Subcutaneous abdominal adipose tissue (tissue), 5 donors: ENCODE data around the gene METTL15.

Source experiments
- H3K27ac ChIP-seq: one replicate; pipeline ENCODE4 v1.7.0; 2013; ENCODE audit warnings: low read depth, mild to moderate bottlenecking, inconsistent platforms, low read length, moderate library complexity
- H3K27me3 ChIP-seq, 5 donors: one replicate each; pipeline ENCODE4 v1.7.0; 2013; ENCODE audit warnings: low read length in 5 of 5, inconsistent platforms in 1 of 5; ENCODE audit not compliant: control insufficient read depth in 5 of 5, insufficient read depth in 4 of 5
- H3K36me3 ChIP-seq, 5 donors: one replicate each; pipeline ENCODE4 v1.7.0; 2013; ENCODE audit warnings: low read length in 5 of 5; ENCODE audit not compliant: control insufficient read depth in 5 of 5, insufficient read depth in 5 of 5
- H3K4me1 ChIP-seq, 5 donors: one replicate each; pipeline ENCODE4 v1.7.0; 2013; ENCODE audit warnings: low read length in 5 of 5, mild to moderate bottlenecking in 3 of 5, moderate library complexity in 1 of 5; ENCODE audit not compliant: control insufficient read depth in 5 of 5, insufficient read depth in 5 of 5
- H3K4me3 ChIP-seq, 5 donors: one replicate each; pipeline ENCODE4 v1.7.0; 2013; ENCODE audit warnings: low read length in 5 of 5, low read depth in 1 of 5
- H3K9ac ChIP-seq, 5 donors: one replicate each; pipeline ENCODE4 v1.7.0; 2013; ENCODE audit warnings: low read length in 5 of 5, mild to moderate bottlenecking in 4 of 5, moderate library complexity in 3 of 5
- H3K9me3 ChIP-seq, 5 donors: one replicate each; pipeline ENCODE4 v1.7.0; 2013; ENCODE audit warnings: low read length in 5 of 5; ENCODE audit not compliant: control insufficient read depth in 5 of 5
- donor health status: healthy.
- donor health status: healthy.
- donor health status: healthy.
- donor health status: healthy.
- donor health status: healthy.

The METTL15 gene

DNA sequence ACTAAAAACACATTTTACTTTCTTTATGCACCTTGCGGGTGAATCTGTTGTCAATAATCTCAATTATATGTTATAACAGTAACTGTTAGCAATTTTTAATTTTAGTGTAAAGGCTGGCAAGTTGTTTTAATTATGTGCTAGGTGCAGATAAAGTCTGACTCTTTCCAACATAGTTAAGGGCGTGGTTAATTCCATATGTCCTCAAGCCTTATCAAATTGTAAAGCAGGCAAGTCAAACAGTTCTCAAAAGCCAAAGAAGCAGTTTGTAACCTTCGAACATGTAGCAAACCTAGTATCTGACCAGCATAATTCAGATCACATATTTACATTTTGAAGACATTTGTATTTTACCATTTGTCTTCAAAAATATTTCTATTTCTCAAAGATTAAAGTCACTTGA is 29.2 kb downstream of the METTL15 start:
- H3K27ac ChIP-seq: no peak overlapping the region
- peaks cover 8 to 21% (median 19%) of the 10 kb centered on the region in 5 donors for H3K9me3 ChIP-seq
- peaks cover 0 to 12% (median 10%) of the 10 kb centered on the region in 5 donors for H3K36me3 ChIP-seq
- no peak overlapping the region for H3K4me3 ChIP-seq
- no peaks in the 10 kb centered on the region for H3K4me1 ChIP-seq
- H3K27me3 ChIP-seq: no peaks in the 10 kb centered on the region
- H3K9ac ChIP-seq: no peak overlapping the region

DNA sequence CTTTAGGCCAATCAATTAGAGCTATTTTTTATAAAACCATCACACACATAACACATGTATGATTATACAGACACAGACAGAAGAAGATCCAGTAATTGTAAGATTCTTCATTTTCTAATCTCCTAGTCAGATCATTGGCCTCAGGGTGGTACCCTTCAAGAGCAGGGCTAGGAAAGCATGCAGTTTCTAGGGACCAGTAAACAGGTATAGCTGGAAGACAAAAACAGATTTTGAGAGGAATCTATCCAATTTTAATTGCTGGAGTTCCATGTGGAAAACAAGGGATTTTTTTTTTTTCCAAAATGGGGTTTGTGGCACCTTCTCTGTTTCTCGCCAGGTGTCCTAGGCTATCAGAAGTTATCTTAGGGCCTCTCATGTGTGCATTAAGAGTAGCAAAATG is 29.6 kb downstream of the METTL15 start:
- Histone ChIP-seq H3K4me1 (no peaks in the 10 kb centered on the region), H3K9me3 (peaks cover 8 to 21% (median 19%) of the 10 kb centered on the region in 5 donors), H3K9ac (no peak overlapping the region), H3K4me3 (no peak overlapping the region), H3K36me3 (peaks cover 0 to 12% (median 10%) of the 10 kb centered on the region in 5 donors), H3K27ac (no peak overlapping the region), H3K27me3 (no peaks in the 10 kb centered on the region)

- H3K9ac ChIP-seq: no peak overlapping the region
- H3K27me3 ChIP-seq: no peaks in the 10 kb centered on the region
- peaks cover 0 to 8% (median 6%) of the 10 kb centered on the region in 5 donors for H3K36me3 ChIP-seq
- no peaks in the 10 kb centered on the region for H3K4me1 ChIP-seq
- no peak overlapping the region for H3K27ac ChIP-seq
- H3K9me3 ChIP-seq: peaks cover 8 to 21% (median 19%) of the 10 kb centered on the region in 5 donors
- H3K4me3 ChIP-seq: peak overlapping the region in 2 of 5 donors; percentile 8 to 33
Observed at GRCh38 chr11:28139841-28140415, 31.7 kb downstream of the METTL15 start.

DNA sequence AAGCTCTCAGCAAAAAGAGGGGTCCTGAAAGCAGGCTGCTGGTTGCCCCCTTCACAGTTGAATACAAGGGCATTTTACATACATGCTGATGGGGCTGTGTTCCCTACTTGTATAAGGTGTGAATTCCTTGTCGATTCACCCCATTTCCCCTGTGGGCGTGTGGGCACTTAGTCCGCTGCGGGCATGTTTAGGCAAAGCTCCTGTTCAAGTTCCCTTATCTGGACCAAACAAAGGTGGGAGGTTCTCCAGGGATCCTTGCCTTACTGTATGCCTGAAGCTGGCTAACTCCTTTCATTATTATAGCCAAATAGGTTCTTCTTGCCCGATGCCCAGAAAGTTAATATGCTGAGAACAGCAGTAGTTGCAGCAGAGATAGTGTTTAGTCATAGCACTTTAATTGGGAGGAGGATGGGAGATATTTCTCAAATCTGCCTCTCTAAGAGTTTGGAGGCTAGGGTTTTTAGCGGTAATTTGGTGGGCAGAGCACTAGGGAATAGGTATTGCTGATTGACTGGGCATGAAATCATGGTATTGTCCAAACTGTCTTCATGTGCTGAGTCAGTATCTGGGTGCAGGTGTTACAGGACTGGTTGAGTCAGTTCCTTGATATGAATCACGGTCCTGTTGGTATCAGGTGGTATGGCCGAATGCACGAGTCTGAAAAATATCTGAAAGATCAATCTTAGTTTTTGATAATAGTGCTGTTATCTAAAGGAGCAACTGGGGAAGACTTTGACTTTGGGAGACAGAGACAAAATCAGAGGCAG is 32.7 kb downstream of the METTL15 start:
- H3K36me3 ChIP-seq: peaks cover 0 to 8% (median 2%) of the 10 kb centered on the region in 5 donors
- H3K4me3 ChIP-seq: peak overlapping the region in 2 of 5 donors; percentile 11 to 39
- no peaks in the 10 kb centered on the region for H3K27me3 ChIP-seq
- no peaks in the 10 kb centered on the region for H3K4me1 ChIP-seq
- H3K27ac ChIP-seq: no peak overlapping the region
- peaks cover 8 to 21% (median 19%) of the 10 kb centered on the region in 5 donors for H3K9me3 ChIP-seq
- H3K9ac ChIP-seq: no peak overlapping the region

DNA sequence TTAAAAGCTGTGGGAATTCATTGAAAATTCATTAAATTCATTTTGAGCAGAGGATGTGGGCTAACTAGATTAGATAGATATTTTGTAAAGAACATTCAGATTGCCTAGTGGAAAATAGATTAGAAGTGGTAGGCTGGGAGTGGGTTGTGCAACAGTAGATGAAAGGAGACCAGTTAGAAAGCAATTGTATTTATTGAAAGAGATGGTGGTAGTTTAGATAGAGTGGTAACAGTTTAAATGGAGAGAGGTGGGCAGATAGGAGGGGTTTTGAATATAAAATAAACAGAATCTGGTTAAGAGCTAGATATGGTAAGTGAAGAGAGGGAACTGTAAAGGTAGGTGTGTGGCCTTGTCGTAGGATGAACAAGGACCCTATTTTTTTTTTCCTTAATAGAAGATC is 34.5 kb downstream of the METTL15 start:
- H3K27me3 ChIP-seq: no peaks in the 10 kb centered on the region
- no peak overlapping the region for H3K9ac ChIP-seq
- no peak overlapping the region for H3K27ac ChIP-seq
- no peak overlapping the region for H3K4me3 ChIP-seq
- H3K4me1 ChIP-seq: no peaks in the 10 kb centered on the region
- H3K36me3 ChIP-seq: peaks cover 0 to 8% (median 0%) of the 10 kb centered on the region in 5 donors
- peaks cover 8 to 21% (median 19%) of the 10 kb centered on the region in 5 donors for H3K9me3 ChIP-seq

DNA sequence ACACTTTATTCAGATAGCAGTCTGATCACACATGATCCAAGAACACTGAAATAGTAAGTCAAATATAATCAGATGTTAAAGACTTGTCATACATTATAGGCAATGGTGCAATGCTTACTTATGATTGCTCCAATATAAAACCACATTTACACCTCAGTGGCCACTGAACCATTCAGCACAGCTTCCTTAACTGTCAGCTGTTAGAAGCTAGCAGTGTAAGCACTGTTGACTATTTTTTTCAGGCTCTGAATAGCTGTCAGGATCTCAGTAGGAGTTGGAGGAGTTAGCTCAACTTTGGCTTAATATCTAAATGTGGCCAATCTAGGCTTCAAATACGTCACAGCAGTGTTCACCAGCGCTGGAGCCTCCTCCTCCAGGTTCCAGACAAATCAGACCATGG is 36.6 kb downstream of the METTL15 start:
- no peak overlapping the region for H3K9ac ChIP-seq
- peaks cover 0 to 8% (median 0%) of the 10 kb centered on the region in 5 donors for H3K36me3 ChIP-seq
- H3K4me1 ChIP-seq: no peaks in the 10 kb centered on the region
- H3K9me3 ChIP-seq: peaks cover 8 to 17% (median 14%) of the 10 kb centered on the region in 5 donors
- H3K27me3 ChIP-seq: no peaks in the 10 kb centered on the region
- no peak overlapping the region for H3K27ac ChIP-seq
- H3K4me3 ChIP-seq: no peak overlapping the region

DNA sequence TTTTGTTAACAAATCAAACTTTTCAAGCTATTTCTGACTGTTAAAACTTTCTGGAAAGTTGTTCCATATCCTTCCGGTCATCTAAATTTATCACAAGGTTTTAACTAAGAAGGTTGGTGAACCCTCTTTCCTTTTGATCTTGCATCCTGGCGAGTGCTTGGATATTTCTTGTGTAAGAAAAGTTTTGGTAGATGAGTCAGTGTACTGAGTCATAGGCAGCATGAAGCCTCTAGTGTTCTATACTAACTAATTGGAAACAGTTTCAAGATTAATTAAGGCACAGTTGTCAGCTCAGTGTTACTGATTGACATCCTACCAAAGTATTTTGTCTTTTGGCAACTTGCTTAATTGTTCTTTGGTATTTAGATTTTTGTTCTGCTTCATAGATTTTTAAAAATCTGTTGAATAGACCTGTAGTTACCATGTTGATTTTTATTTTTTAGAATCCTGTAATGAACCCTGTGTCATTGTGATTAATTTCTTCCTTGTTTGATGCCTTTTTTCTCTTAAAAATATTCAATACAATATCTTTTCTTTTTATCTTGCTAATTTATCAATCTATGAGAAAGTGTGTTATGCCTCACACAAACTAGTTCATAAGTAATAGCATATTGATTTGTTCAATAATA is 38.0 kb downstream of the METTL15 start:
- H3K9ac ChIP-seq: no peak overlapping the region
- no peak overlapping the region for H3K27ac ChIP-seq
- no peaks in the 10 kb centered on the region for H3K27me3 ChIP-seq
- H3K9me3 ChIP-seq: peaks cover 0 to 3% (median under 1%) of the 10 kb centered on the region in 5 donors
- no peaks in the 10 kb centered on the region for H3K4me1 ChIP-seq
- peaks cover 0 to 2% (median 0%) of the 10 kb centered on the region in 5 donors for H3K36me3 ChIP-seq
- H3K4me3 ChIP-seq: no peak overlapping the region

- no peak overlapping the region for H3K27ac ChIP-seq
- no peaks in the 10 kb centered on the region for H3K9me3 ChIP-seq
- H3K4me1 ChIP-seq: no peaks in the 10 kb centered on the region
- peaks cover 9 to 16% (median 11%) of the 10 kb centered on the region in 5 donors for H3K36me3 ChIP-seq
- no peaks in the 10 kb centered on the region for H3K27me3 ChIP-seq
- no peak overlapping the region for H3K9ac ChIP-seq
- no peak overlapping the region for H3K4me3 ChIP-seq
Observed at GRCh38 chr11:28152743-28153142, 44.6 kb downstream of the METTL15 start.

- H3K9me3 ChIP-seq: no peaks in the 10 kb centered on the region
- no peaks in the 10 kb centered on the region for H3K4me1 ChIP-seq
- H3K27me3 ChIP-seq: no peaks in the 10 kb centered on the region
- peaks cover 16 to 20% (median 17%) of the 10 kb centered on the region in 5 donors for H3K36me3 ChIP-seq
- H3K9ac ChIP-seq: no peak overlapping the region
- H3K4me3 ChIP-seq: no peak overlapping the region
- H3K27ac ChIP-seq: no peak overlapping the region
Observed at GRCh38 chr11:28153586-28153985, 45.4 kb downstream of the METTL15 start.

DNA sequence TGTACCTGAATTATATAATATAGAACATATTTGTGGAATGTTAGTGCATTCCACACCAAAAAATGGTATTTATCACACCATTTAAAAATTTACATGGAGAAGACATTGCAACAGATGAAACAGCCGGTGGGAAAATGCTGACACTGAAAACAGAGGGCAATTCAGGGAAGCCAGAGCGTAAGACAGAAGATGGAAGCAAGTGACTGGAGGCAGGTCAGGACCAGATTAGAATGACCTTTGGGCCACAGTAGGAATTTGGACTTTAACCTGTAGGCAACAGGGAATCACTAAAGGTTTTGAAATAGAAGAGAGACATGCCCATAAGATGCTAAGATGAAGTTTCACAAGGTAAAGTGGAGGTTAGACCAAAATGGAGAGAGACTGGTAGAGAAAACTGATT is 60.5 kb downstream of the METTL15 start:
- H3K4me1 ChIP-seq: no peaks in the 10 kb centered on the region
- H3K9me3 ChIP-seq: peaks cover 0 to 7% (median 0%) of the 10 kb centered on the region in 5 donors
- no peaks in the 10 kb centered on the region for H3K27me3 ChIP-seq
- peaks cover 0 to 14% (median 3%) of the 10 kb centered on the region in 5 donors for H3K36me3 ChIP-seq
- H3K9ac ChIP-seq: no peak overlapping the region
- no peak overlapping the region for H3K27ac ChIP-seq
- no peak overlapping the region for H3K4me3 ChIP-seq
